GM18502 (cell line): Measurements from ENCODE around the gene HS6ST3.
A peak's percentile ranks its signal among the peaks of the same experiment; 100 is the strongest.

Experiments
- ATAC-seq: cut with Tn5 transposase; IDR thresholded peaks from one replicate; pipeline ENCODE4 v1.9.1; 2021; ENCODE audit warnings: mild to moderate bottlenecking; ENCODE audit not compliant: unreplicated experiment, poor library complexity

HS6ST3 gene

GRCh38 chr13:96810104-96810503 is 720.2 kb downstream of the HS6ST3 start:
- no peak for ATAC-seq

GRCh38 chr13:96811049-96811448 is 721.1 kb downstream of the HS6ST3 start:
- ATAC-seq = no peak

GRCh38 chr13:96816261-96816660 is 726.4 kb downstream of the HS6ST3 start:
- no peak for ATAC-seq

- no peak for ATAC-seq
Measured at GRCh38 chr13:96816874-96817273, 727.0 kb downstream of the HS6ST3 start.

- no peak for ATAC-seq
Measured at GRCh38 chr13:96817336-96817941, 727.5 kb downstream of the HS6ST3 start.

- ATAC-seq = no peak
Measured at GRCh38 chr13:96819375-96819774, 729.5 kb downstream of the HS6ST3 start.

GRCh38 chr13:96821381-96821780 is 731.5 kb downstream of the HS6ST3 start:
- no peak for ATAC-seq

GRCh38 chr13:96821971-96822370 is 732.1 kb downstream of the HS6ST3 start:
- ATAC-seq = no peak

GRCh38 chr13:96822895-96823294 is 733.0 kb downstream of the HS6ST3 start:
- ATAC-seq = peak; percentile 71

- no peak for ATAC-seq
Measured at GRCh38 chr13:96824140-96824539, 734.2 kb downstream of the HS6ST3 start.

GRCh38 chr13:96825653-96826052 is 735.7 kb downstream of the HS6ST3 start:
- ATAC-seq = no peak

- ATAC-seq = no peak
Measured at GRCh38 chr13:96834626-96835025, 744.7 kb downstream of the HS6ST3 start.

GRCh38 chr13:96835546-96835945 is 745.6 kb downstream of the HS6ST3 start:
- ATAC-seq = no peak

- ATAC-seq = no peak
Measured at GRCh38 chr13:96836733-96837132, 746.8 kb downstream of the HS6ST3 start.

- no peak for ATAC-seq
Measured at GRCh38 chr13:96837809-96838208, 747.9 kb downstream of the HS6ST3 start.

GRCh38 chr13:96844195-96844594 is 754.3 kb downstream of the HS6ST3 start:
- ATAC-seq = no peak

- ATAC-seq = no peak
Measured at GRCh38 chr13:96844616-96845015, 754.7 kb downstream of the HS6ST3 start.

GRCh38 chr13:96848286-96848685 is 758.4 kb downstream of the HS6ST3 start:
- no peak for ATAC-seq

GRCh38 chr13:96849091-96849490 is 759.2 kb downstream of the HS6ST3 start:
- ATAC-seq = no peak

GRCh38 chr13:96850538-96851145 is 760.7 kb downstream of the HS6ST3 start:
- no peak for ATAC-seq

- no peak for ATAC-seq
Measured at GRCh38 chr13:96851856-96852445, 762.0 kb downstream of the HS6ST3 start.
